Measurements from ENCODE around the gene CREB5.

DNA sequence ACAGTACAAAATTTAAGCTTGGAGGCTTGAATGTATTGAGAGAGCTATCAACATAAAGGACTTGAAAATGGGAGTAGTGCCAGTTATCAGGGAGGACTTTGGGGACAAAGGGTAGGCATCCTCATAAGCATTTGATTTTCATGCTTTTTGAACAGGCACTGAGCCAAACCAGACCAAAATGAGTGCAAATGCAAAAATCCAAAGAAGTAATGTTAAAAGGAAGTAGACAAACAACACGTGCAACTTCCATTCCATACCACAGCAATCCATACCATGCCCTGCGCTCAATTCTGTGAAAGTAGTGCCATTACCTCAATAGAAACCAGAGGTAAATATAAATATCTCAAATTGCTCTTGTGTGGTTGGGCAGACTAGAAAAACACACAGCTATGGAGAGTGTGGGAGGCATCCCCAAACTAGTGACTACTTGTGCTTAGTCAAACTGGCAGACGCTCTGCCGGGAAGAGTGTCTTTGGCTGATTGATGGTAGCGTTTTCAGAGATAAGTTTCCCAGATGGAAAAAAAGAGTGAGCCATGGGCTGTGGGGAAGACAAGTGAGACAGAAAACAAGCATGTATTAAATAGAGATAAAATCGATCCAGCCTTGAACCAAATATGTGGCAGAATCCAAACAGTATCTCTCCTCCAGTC lies 161.5 kb downstream of the CREB5 start:
- TF ChIP-seq, protein P1, sequence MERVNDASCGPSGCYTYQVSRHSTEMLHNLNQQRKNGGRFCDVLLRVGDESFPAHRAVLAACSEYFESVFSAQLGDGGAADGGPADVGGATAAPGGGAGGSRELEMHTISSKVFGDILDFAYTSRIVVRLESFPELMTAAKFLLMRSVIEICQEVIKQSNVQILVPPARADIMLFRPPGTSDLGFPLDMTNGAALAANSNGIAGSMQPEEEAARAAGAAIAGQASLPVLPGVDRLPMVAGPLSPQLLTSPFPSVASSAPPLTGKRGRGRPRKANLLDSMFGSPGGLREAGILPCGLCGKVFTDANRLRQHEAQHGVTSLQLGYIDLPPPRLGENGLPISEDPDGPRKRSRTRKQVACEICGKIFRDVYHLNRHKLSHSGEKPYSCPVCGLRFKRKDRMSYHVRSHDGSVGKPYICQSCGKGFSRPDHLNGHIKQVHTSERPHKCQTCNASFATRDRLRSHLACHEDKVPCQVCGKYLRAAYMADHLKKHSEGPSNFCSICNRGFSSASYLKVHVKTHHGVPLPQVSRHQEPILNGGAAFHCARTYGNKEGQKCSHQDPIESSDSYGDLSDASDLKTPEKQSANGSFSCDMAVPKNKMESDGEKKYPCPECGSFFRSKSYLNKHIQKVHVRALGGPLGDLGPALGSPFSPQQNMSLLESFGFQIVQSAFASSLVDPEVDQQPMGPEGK (CRISPR knock-in tag; IDR thresholded peaks at IDR 0.05; ENCODE audit: borderline replicate concordance) = no peak; the same call in 1 of the 2 replicates
- TF ChIP-seq ZC3H10 (CRISPR knock-in tag; IDR thresholded peaks at IDR 0.05) (no peak), TCF4 (CRISPR knock-in tag; IDR thresholded peaks at IDR 0.05; ENCODE audit: borderline replicate concordance) (peak; percentile 70; the same call in 1 of the 2 replicates), ARNTL (CRISPR knock-in tag; IDR thresholded peaks at IDR 0.05; ENCODE audit: borderline replicate concordance, low read depth) (no peak), SNAI2 (CRISPR knock-in tag; IDR thresholded peaks at IDR 0.05) (peak; percentile 53; the same call in 1 of the 2 replicates), ZNF8 (CRISPR knock-in tag; IDR thresholded peaks at IDR 0.05) (no peak), PPARA (CRISPR knock-in tag; IDR thresholded peaks at IDR 0.05; ENCODE audit: borderline replicate concordance) (no peak), BACH2 (CRISPR knock-in tag; IDR thresholded peaks at IDR 0.05; ENCODE audit: borderline replicate concordance) (no peak), RARB (CRISPR knock-in tag; IDR thresholded peaks at IDR 0.05) (no peak), ZFP30 (CRISPR knock-in tag; IDR thresholded peaks at IDR 0.05) (no peak)
- TF ChIP-seq, protein P2, sequence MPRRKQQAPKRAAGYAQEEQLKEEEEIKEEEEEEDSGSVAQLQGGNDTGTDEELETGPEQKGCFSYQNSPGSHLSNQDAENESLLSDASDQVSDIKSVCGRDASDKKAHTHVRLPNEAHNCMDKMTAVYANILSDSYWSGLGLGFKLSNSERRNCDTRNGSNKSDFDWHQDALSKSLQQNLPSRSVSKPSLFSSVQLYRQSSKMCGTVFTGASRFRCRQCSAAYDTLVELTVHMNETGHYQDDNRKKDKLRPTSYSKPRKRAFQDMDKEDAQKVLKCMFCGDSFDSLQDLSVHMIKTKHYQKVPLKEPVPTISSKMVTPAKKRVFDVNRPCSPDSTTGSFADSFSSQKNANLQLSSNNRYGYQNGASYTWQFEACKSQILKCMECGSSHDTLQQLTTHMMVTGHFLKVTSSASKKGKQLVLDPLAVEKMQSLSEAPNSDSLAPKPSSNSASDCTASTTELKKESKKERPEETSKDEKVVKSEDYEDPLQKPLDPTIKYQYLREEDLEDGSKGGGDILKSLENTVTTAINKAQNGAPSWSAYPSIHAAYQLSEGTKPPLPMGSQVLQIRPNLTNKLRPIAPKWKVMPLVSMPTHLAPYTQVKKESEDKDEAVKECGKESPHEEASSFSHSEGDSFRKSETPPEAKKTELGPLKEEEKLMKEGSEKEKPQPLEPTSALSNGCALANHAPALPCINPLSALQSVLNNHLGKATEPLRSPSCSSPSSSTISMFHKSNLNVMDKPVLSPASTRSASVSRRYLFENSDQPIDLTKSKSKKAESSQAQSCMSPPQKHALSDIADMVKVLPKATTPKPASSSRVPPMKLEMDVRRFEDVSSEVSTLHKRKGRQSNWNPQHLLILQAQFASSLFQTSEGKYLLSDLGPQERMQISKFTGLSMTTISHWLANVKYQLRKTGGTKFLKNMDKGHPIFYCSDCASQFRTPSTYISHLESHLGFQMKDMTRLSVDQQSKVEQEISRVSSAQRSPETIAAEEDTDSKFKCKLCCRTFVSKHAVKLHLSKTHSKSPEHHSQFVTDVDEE (CRISPR knock-in tag; IDR thresholded peaks at IDR 0.05) = peak; percentile 63; the same call in 1 of the 2 replicates
- TF ChIP-seq, protein P3, sequence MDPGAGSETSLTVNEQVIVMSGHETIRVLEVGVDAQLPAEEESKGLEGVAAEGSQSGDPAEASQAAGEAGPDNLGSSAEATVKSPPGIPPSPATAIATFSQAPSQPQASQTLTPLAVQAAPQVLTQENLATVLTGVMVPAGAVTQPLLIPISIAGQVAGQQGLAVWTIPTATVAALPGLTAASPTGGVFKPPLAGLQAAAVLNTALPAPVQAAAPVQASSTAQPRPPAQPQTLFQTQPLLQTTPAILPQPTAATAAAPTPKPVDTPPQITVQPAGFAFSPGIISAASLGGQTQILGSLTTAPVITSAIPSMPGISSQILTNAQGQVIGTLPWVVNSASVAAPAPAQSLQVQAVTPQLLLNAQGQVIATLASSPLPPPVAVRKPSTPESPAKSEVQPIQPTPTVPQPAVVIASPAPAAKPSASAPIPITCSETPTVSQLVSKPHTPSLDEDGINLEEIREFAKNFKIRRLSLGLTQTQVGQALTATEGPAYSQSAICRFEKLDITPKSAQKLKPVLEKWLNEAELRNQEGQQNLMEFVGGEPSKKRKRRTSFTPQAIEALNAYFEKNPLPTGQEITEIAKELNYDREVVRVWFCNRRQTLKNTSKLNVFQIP (CRISPR knock-in tag; IDR thresholded peaks at IDR 0.05; ENCODE audit: borderline replicate concordance, low read depth) = no peak
- TF ChIP-seq, protein P4, sequence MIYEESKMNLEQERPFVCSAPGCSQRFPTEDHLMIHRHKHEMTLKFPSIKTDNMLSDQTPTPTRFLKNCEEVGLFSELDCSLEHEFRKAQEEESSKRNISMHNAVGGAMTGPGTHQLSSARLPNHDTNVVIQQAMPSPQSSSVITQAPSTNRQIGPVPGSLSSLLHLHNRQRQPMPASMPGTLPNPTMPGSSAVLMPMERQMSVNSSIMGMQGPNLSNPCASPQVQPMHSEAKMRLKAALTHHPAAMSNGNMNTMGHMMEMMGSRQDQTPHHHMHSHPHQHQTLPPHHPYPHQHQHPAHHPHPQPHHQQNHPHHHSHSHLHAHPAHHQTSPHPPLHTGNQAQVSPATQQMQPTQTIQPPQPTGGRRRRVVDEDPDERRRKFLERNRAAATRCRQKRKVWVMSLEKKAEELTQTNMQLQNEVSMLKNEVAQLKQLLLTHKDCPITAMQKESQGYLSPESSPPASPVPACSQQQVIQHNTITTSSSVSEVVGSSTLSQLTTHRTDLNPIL (CRISPR knock-in tag; IDR thresholded peaks at IDR 0.05; ENCODE audit: low read depth) = 0 out of 2 replicates have a peak, but pooled peaks have one; percentile 30

Measured in SK-N-SH treated with all-trans-retinoic acid at 6 μM for 48 hours (cell line).